Neural progenitor cell (in vitro differentiated cells): ENCODE results near the gene FKBP5.

ENCODE experiments used
- EZH2 ChIP-seq: fragments of 200-600 bp; sonication (generic); IDR thresholded peaks from 2 replicates; pipeline ENCODE4 v1.6.1; 2017; ENCODE audit warnings: antibody characterized with exemption, mild to moderate bottlenecking, moderate library complexity
- EZH2phosphoT487 ChIP-seq: fragments of 200-600 bp; sonication (generic); IDR thresholded peaks from 2 replicates; pipeline ENCODE4 v1.6.1; 2017; ENCODE audit warnings: antibody characterized with exemption
- TF ChIP-seq, protein P1 (sequence below): fragments of 200-600 bp; sonication (generic); IDR thresholded peaks from 2 replicates; pipeline ENCODE4 v1.5.1; 2017; ENCODE audit warnings: antibody characterized with exemption, mild to moderate bottlenecking

DNA sequence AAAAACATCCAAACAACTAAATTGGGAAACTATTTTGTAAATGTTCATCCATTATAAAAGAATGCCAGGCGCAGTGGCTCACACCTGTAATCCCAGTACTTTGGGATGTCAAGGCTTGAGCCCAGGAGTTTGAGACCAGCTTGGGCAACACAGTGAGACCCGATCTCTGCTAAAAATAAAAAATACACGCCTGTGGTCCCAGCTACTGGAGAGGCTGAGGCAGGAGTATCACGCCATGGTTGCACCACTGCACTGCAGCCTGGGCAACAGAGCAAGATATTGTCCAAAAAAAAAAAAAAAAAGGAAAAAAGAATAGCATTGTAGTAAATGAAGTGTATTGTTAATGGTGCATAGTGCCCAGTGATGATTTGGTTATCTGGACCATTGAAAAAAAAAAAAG is 38.7 kb downstream of the FKBP5 start:
- TF ChIP-seq, protein P1, sequence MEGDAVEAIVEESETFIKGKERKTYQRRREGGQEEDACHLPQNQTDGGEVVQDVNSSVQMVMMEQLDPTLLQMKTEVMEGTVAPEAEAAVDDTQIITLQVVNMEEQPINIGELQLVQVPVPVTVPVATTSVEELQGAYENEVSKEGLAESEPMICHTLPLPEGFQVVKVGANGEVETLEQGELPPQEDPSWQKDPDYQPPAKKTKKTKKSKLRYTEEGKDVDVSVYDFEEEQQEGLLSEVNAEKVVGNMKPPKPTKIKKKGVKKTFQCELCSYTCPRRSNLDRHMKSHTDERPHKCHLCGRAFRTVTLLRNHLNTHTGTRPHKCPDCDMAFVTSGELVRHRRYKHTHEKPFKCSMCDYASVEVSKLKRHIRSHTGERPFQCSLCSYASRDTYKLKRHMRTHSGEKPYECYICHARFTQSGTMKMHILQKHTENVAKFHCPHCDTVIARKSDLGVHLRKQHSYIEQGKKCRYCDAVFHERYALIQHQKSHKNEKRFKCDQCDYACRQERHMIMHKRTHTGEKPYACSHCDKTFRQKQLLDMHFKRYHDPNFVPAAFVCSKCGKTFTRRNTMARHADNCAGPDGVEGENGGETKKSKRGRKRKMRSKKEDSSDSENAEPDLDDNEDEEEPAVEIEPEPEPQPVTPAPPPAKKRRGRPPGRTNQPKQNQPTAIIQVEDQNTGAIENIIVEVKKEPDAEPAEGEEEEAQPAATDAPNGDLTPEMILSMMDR = no peak
- TF ChIP-seq EZH2 (no peak), EZH2phosphoT487 (no peak)
